Mesenteric fat pad (tissue), 1 donor: ENCODE data around the gene HDAC2. TPM values are rescaled to one million over a fixed set of nuclear protein-coding genes. Genes with fewer than 3 reads are reported as not detected.
"Not testable (repeated sequence)": the region's sequence is repeated elsewhere in the genome, so short reads cannot be mapped to it uniquely, and the experiment has no call there.

Source experiments
- DNase-seq: peaks from one replicate; pipeline ENCODE4 v3.0.0-alpha.2; 2020; ENCODE audit warnings: low spot score
- total RNA-seq: library from RNA; stranded (reverse); fragmentation: NEBNext Ultra II Directional; extraction: Animal tissue kit (Norgen Biotek cat#: 25700); gene quantifications from one replicate; pipeline ENCODE4 v1.2.1, GENCODE V29; 2021
- donor health status: DM: yes; HTN: yes; CAD: no.

HDAC2 gene
- total RNA-seq, 1 donor from 2014 or later = 54.1 TPM

GRCh38 chr6:113920663-113921267 lies 50.2 kb downstream of the HDAC2 start:
- no peak for DNase-seq

- not testable (repeated sequence) for DNase-seq
Measured at GRCh38 chr6:113910285-113910684, 60.7 kb downstream of the HDAC2 start.

GRCh38 chr6:113909224-113909856 lies 61.6 kb downstream of the HDAC2 start:
- DNase-seq = no peak

- no peak for DNase-seq
Measured at GRCh38 chr6:113908801-113909200, 62.1 kb downstream of the HDAC2 start.

GRCh38 chr6:113907102-113907815 lies 63.7 kb downstream of the HDAC2 start:
- DNase-seq = no peak

- DNase-seq = no peak
Measured at GRCh38 chr6:113903666-113904330, 67.2 kb downstream of the HDAC2 start.

- no peak for DNase-seq
Measured at GRCh38 chr6:113901482-113901881, 69.5 kb downstream of the HDAC2 start.

GRCh38 chr6:113894712-113895674 lies 76.0 kb downstream of the HDAC2 start:
- DNase-seq = no peak

- no peak for DNase-seq
Measured at GRCh38 chr6:113893866-113894265, 77.1 kb downstream of the HDAC2 start.

- DNase-seq = no peak
Measured at GRCh38 chr6:113893451-113893850, 77.5 kb downstream of the HDAC2 start.

GRCh38 chr6:113888956-113889630 lies 81.9 kb downstream of the HDAC2 start:
- no peak for DNase-seq

- DNase-seq = no peak
Measured at GRCh38 chr6:113888493-113888892, 82.5 kb downstream of the HDAC2 start.

GRCh38 chr6:113886512-113886911 lies 84.4 kb downstream of the HDAC2 start:
- DNase-seq = no peak

GRCh38 chr6:113884011-113884410 lies 86.9 kb downstream of the HDAC2 start:
- DNase-seq = no peak

Other genes with a start within 250 kb of the HDAC2 start
- 63.6 TPM for gene MARCKS, start 113.8 kb downstream of the HDAC2 start, total RNA-seq